AML-193 (cell line): ENCODE results near the gene PDE6D.
"Not testable (repeated sequence)": the region's sequence is repeated elsewhere in the genome, so short reads cannot be mapped to it uniquely, and the experiment has no call there.

Experiments
- DNase-seq, 2 experiments: peaks; one replicate each; lab custom pipeline; 2025; lab: John Stamatoyannopoulos, UW

Gene PDE6D

GRCh38 chr2:231718799-231719198 is 62.3 kb downstream of the PDE6D start:
- DNase-seq: no peak

DNA sequence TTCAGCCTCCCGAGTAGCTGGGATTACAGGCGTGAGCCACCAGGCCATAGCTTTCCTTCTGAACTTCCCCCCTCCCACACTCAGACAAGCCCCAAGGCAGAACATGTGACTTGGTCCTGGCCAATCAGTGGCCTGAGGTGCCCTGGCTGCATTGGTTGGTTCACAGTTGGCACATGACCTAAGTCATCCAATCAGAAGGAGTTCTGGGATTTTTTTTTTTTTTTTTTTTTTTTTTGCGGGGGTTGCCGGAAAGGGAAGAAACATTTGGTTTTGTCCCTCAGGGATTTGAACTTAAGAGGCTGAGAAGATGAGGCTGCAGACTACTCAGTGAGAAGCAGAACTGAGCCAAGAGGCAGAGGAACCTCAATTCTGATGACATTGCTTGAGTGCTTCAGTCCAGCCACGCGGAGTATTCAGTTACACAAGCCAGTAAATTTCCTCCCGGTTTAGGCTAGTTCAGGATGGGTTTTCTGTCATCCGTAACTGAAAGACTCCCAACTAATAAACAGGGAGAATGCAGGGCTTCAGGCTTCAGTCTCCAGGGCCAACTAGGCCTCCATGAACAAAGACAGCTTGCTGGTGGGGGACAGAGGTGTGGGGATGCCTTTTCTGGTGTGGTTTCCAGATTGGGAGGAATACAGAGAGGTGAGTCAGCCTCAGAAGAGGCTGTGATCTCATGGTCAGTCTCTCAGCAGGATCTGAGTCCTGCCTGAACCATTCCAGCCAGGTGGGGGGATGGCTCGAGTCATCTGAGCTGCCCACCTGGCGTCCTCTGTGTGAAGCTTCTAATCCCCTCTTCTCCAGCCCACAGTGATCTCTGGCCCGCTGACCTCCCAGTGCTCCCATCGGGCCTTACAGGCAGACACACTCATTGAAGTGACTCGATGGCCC is 63.6 kb downstream of the PDE6D start:
- DNase-seq: no peak

DNA sequence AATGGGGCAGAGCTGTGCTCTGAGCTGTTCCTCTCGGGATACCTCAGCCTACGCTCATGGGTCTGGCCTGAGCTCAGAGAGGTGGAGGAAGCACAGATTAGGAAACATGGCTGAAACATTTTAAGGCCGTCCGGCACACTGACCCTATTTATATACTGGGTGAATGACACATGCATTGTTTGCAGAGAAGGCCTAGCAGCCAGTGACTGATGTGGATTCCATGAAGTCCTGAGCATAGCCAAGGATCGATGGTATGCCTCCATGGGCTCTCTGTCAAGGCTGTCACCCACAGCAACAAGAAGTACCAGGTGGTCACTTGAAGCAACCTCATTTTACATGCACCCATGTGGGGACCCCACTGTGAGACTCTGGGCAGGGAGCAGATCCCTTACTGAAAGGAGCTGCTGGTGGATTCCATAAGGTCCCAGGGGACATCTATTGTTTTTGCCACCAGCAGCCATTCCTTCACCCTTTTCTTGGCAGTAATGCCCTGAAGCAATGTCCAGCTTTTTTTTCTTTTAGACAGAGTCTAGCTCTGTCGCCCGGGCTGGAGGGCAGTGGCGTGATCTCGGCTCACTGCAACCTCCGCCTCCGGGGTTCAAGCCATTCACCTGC is 64.3 kb downstream of the PDE6D start:
- DNase-seq: no peak

- no peak for DNase-seq
Measured at GRCh38 chr2:231715988-231716616, 65.0 kb downstream of the PDE6D start.

GRCh38 chr2:231715499-231715837 is 65.6 kb downstream of the PDE6D start:
- DNase-seq: no peak

GRCh38 chr2:231714639-231715498 is 66.2 kb downstream of the PDE6D start:
- DNase-seq: peak; percentile 51 to 59

DNA sequence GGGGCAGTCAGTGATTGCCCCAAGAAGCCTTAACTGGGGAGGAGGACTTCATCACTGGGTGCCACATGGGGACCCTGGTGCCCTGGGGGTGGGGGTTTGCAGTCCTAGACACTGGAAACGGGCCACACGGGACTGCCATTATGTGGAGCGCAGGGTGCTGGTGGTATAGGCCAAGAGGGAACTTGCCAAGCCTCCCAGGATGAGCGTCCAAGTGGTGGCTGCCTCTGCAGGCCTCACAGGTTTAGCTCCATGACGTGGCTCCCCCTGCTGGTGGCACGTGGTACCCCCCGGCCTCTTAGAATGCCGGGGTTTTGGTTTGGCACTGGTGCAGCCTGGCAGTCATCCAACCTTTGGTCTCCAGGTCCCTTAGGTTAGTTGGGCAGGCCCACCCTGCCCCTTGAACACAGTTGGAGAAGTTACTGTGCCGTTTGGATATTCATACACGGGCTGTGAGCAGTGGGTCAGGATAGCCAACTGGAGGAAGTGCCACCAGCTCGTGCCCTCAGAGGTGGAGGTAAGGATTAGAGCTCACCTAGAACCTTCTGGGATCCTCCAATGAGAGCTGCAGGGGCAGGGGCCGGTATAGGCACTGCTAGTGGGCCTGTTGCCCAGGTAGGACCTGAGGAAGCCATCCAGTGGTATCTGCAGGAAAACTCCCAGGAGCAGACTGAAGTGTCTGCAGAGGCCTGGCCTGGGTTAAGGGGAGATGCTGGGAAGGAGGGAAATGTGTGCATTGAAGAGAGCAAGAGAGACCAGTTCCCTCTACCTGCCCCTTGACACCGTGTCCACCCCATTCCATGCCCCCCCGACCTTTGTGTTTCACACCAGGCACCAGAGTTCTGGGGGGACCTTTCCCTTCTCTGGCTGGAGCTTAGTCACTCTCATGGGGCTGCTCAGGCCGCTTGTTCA is 67.1 kb downstream of the PDE6D start:
- DNase-seq: peak; percentile 76 to 89

GRCh38 chr2:231713406-231713729 is 67.7 kb downstream of the PDE6D start:
- not testable (repeated sequence) for DNase-seq

GRCh38 chr2:231712451-231713021 is 68.5 kb downstream of the PDE6D start:
- DNase-seq: not testable (repeated sequence)

DNA sequence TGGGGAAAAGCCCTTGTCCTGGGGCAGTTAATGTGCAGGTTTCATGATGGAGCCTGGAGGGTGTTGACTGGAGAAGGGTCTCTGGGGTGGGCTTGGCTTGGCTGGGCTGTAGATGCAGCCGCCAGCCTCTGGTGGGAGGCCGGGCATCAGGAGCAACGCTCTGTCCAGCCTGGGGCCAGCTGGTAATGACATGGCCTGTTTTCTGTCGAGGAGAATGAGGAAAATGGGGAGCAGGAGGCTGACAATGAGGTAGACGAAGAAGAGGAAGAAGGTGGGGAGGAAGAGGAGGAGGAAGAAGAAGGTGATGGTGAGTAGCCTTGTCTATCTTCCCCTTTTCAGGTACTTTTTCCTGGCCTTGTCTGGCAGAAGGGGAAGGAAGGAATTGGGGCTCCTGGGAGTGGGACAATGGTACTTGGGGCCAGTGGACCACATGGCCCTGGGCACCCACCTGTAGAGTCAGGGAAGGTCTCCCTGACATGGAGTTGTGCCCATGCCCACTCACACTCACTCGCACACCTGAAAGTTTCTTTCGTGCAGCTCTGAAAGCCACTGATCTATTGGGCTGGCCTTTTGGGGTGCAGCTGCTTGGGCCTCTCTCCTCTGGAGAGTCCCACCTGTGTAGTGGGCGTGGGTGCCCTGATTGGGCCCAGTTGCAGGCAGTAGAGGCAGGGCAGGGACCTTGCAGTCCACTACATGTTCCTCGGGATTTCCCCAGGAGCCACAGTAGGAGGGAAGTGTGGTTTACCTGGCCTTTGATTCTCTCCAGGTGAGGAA is 69.2 kb downstream of the PDE6D start:
- no peak for DNase-seq

DNA sequence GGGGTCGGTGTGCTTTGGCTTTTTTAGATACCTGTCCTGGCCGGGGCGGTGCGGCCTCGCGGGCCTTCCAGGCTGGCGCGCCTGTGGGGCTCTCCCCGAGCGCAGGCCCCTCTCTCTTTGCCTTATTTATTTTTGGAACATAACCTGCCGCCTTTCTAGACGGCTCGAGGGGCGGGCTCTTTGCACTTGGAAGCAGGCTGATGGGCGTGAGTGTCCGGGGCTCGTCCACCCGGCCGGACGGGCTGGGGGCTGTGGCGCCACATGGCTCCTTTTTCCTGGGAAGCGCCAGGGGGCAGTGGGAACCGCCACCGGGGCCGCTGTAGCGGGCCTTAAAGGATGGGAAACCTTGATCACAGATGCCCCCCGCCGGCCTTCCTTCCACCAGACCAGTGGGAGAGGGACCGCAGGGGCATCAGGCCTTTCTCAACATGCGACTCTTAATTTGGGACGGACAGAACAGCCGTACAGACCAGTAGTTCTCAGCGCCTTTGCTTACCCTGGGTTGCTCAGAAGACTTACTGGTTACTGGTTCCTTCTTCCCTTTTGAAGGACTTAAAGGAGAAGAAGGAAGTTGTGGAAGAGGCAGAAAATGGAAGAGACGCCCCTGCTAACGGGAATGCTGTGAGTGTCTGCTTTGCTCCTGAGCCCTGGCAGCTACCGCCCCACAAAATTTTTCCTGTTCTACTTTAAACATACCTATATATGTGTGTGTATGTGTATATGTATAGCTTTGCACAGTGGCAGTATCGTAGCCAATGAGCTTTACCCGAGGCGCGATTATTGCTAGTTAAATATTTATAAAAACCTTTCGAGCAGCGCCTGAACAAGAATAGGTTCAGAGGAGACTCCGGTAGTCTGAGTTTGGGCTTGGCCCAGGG is 70.0 kb downstream of the PDE6D start:
- peak in 1 of 2 experiments; percentile 14 for DNase-seq

- peak; percentile 64 to 65 for DNase-seq
Measured at GRCh38 chr2:231709981-231710798, 70.9 kb downstream of the PDE6D start.

DNA sequence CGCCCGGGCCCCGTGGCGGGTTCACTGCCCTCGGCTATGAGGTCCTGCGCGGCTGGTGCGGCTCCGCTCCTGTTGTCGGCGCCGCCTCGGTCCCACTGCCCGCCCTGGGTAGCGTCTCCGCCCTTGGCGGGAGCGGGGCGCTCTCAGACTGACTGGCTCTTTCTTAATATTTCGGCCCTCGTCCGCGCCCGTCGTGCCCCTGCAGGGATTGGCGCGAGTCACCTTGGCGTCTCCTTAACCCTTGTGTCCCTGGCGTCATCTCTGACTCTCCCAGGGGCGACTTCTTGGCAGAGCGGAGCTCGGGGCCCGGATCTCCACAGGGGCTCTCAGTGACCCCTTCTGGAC is 71.5 kb downstream of the PDE6D start:
- DNase-seq: no peak

GRCh38 chr2:231708773-231709635 is 72.1 kb downstream of the PDE6D start:
- DNase-seq: no peak

- DNase-seq: peak; percentile 97 to 98
Measured at GRCh38 chr2:231707927-231708772, 72.9 kb downstream of the PDE6D start, which contains the start of gene PTMA. TSS of gene PTMA (plus strand) at chr2:231708525. CDS start at chr2:231708707, 182 bp downstream.

- DNase-seq: no peak
Measured at GRCh38 chr2:231707625-231707926, 73.5 kb downstream of the PDE6D start.
